G401.6 (cell line): Measurements from ENCODE around the gene ATP2B1.

Experiments
- FAIRE-seq: peaks from 2 replicates; lab custom pipeline; 2012; peaks lifted over from hg19 to GRCh38; lab: Jason Lieb, UNC

ATP2B1 gene

DNA sequence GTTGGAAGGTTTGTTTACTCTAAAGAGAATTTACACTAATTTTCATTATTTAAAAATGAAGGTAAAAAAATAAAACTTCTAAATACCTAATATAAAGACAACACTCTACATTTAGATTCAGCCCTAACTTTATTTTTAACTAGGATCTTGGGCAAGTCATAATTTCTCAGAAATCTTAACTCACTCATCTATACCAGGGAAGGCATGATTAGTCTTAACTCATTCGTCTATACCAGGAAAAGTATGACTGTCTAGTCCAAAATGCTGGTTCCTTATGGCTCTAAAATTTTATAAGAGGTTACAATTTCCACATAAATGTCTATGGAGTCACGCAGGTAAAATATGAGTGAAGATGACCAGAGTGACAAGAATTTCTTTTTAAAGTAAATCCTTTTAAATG, 130.1 kb downstream of the ATP2B1 start:
- no peak for FAIRE-seq

DNA sequence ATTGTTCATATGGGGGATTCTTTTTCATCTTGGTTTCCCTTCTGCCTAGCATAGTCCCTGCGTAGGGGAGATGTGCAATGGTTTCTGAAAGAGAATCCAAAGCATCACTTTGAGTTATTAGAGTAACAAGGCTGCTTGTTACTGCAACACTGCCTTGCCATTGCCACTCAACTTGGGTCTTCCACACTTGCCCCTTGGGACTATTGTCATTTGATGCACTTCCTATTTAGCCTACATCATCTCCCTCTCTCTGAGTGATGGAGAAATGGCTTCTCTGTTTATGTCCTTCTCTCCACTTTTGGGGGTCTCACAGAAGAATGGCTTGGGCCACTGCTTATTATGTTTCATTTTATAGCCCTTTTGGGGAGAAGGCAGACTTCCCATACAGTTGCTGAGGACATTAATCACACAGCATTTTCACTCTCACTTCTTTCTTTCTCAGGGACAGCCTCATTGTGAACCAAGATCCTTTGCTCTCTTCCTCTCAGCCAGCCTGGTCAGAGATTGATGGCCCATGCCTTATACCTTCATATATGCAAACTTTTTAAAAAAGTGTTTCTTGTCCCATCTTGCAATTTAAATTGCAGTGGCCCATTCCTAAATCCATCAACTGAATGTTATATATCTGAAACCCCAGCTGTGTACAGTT, 131.9 kb downstream of the ATP2B1 start:
- no peak for FAIRE-seq

DNA sequence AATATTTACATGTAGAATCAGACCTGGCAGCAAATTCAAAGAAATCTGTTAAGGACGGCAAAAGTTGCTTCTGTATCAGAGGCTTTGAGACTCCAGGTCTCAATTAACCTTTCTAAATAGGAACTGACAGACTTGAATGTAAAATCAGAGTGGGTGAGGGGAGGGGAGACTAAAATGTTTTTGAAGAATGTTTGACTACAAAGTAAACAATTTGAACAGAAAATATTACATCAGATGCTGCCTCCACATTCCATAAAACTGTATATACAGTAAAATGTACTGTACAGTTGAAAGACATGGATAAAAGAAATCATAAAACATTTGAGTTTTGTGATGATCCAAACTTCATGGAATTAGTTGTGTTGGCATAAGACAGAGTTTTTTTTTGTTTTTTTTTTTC, 133.3 kb downstream of the ATP2B1 start:
- FAIRE-seq: no peak

DNA sequence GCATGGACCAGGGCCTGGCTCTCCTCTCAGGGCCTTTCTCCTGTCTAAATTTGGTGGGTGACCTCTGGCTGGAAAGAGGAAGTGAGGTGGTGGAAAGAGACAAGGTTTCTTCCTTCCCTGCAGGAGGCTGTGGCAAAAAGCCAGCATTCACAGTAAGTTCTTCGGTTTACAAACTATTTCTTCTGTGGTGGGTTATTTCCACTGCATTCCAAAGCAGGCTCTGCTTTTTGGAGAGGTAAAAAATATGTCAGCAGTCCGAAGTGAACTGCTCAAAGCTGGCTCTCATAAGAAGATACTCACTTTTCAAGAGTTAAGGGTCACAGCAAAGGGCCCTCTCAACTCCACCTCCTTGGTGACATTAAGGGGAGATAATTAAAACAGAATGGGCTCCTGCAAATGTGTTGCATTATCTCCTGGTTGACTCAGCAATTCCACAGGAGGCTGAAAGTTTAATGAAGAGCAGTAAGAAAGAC, 133.9 kb downstream of the ATP2B1 start:
- no peak for FAIRE-seq

DNA sequence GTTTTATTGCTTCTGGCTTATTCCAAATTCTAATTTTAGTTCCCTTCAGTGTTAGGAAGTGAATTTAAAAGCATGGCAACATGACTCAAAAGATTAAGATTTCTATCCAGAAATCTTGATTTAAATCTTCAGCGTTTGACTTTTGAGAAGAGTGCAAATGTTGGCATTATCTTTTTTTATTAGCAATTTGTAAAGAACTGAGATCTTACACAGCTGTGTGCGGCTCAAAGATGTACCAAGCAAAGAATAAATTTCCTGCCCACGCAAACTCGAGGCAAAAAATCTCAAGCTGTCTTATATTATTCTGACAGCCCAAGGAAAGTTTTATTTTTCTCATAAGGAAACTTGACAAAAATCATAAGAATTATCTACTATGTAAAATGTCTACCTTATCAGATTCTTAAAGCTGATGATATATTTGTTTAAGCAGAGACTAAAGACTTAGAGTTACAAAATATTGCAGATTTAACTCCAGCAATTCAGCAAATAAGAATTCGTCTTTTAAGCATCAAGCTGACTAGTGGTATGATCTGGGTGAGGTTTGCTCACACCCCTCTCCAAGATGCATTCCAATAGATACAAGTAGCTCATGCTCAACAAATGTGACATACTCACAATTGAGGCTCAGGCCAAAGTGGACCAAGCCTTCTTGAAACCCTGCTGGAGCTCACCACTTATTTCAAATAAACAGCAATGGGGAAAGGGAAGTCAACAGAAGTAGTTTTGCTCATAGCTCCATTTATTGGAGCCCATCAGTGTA, 135.4 kb downstream of the ATP2B1 start:
- FAIRE-seq: no peak

DNA sequence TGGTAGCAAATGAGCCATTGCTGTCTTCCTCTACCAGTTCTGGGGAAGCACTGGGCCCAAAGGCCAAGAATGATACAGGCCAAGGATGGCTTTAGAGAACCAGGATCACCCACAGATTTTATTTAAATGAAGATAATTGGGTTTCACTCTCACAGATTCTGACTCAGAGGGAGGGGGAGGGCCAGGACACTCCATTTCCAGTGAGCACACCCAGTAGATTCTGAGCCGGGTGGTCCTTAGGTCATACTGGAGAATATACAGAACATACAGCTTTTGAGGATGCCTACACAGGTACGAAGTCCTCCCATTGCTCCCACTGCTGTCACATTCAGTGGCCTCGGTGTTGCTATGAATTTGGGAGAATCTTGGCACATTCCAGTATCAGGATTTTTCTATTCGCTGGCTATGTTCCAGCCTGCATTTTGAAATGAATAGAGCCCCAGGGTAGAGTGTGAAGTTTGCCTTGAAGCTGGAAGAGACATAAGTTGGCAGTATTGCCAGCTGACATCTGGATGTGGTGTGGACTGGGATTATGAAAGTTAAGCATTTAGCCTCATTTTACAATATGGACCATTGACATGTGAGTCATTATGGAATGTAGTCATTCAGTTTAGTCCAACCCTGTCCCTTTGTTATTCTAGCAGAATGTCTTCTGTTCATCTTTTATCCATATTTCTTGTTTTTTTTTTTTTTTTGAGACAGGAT, 137.0 kb downstream of the ATP2B1 start:
- no peak for FAIRE-seq

DNA sequence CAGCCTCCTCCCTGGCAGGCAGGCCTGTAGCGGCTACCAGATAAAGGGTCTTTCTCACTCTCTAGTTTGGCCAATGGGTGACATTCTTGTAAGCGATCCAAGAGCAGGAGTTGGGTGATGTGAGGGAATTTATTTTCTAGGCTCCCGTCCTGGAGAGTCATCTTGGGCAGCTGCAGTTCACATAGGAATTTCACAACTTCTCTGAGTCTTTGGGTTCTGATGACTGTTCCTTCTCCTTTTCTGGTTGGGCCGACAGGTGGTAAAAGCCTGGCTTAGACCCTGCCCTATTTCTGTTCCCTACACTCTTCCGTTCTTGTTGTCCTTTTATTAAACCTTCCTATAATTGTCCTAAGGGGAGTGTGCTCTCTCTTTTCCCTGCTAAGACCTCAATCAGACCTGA, 140.2 kb downstream of the ATP2B1 start:
- no peak for FAIRE-seq

DNA sequence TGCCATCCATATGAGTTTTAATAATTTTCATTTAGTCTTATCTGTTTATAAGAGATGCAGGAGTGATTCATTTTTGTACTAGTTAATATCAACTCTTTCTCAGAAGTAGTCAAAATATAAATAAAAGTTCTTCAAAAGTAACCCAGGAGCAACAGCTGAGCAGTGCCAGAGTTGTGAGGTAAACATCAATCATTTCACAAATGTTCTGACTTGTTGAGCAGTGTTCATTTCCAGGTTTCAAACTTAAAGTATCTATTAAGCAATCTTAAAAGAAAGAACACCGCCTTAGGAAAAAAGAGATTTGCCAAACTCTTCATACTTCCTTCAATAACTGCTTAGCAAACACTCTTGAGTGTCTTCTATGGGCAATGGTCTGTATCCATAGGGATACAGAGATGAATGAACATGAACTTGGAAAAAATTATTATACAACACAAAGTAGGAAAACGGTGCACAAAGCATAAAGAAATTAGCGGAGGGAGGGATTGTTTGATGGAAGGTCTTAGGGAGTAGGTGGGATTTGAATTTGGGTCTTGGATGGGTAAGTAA, 140.9 kb downstream of the ATP2B1 start:
- no peak for FAIRE-seq

DNA sequence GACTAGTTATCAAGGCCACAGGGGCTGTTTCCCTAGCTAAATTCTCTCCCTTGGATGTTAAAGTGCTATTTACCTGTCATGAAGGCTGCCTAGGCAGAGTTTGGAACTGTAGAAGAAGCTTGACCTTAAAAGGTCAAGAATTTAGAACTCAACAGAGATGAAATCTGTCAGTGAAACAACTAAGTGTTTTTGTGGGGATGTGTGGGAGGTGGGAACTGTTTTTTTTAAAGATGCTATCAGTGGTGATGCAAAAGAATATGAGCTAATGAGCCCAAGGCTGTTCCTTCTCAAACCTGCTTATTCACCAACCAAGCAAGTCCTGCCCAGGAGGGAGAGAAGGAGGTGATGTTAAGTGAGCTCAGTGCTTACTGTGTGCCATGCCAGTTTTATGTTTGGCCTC, 142.0 kb downstream of the ATP2B1 start:
- FAIRE-seq: no peak

DNA sequence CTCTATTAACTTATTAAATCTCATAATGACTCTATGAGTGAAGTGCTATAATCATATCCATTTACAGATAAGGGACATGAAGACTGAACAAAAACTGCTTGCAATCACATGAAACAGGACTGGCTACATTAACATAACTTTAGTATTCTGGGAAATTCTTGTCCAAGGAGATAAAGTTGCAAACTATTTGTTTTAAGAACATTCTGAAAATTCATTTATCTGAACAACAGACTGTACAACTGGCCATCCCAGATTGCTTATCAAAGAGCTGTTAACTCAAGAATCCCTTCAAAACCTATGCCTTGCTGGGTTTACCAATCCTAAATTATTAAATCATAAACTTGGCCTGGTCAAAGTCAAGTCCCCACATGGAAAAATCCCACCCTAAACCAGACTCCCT, 143.6 kb downstream of the ATP2B1 start:
- no peak for FAIRE-seq

DNA sequence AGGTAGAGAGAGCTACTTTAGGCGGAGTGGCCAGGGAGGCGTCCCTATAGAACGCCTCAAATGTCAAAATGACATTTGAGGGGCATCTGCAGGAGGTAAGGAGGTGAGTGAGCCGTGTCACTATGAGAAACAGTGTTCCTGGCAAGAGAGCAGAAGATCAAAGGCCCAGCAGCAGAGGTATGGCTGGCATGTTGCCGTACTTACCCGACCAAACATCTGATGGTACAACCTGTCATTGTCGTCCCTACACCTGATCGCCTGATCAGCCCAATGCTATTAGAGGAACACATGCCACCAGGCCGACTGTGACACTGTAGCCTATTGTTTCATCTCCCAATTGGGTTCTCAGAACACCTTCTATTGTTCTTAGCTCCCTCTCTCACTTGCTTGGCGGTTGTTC, 148.9 kb downstream of the ATP2B1 start:
- FAIRE-seq: no peak

DNA sequence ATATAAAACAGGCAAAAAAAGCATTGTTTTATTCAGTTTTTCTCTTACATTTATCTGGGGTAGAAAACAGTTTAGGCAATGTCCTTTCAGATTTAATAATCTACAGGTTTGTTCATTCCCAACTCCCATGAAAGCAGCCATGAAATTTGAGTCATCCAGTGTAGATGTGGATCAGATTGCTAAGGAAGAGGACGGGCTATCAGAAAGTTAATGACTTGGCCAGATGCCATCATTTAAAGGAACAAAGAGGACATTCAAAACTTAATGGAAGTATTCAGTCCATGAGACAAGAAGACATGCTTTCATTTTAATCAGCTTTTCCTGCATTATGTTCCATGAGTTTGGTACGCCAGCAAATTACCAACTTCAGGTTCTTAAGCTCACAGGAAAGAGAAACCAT, 151.7 kb downstream of the ATP2B1 start:
- FAIRE-seq: no peak

DNA sequence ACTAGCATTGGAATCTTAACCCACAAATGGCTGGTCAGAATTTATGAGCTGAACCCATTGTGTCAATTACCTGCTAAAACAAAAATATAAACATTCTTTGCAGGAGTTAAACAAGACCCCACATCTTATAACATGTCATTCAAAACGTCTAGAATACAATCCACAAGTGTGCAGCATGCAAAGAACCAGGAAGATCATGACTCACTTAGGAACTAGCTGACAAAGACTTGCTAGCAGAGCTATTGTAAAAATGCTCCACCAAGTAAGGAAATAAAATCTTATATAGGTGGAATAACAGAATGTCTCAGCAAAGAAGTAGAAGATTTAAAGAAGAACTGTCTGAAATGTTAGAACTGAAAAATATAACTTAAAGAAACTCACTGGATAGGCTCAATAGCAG, 156.3 kb downstream of the ATP2B1 start:
- FAIRE-seq: no peak

DNA sequence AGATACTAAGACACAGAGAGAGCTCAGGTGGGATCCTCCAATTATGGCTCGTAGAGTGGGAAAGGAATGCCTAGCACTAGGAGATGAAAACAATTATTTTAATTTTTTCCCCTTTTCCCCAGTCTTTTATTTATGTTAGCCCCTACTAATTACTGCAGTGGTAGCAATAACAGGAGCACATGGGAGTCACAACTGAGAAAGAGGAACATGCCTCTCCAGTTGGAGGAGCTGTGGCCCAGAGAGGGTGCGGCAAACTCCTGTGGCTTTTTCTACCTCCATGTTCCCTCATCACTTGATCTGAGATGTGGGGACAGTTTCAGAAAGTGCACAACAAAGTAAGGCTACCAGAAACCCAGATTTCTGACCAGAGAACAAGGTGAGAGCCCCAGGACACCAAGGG, 156.9 kb downstream of the ATP2B1 start:
- no peak for FAIRE-seq

DNA sequence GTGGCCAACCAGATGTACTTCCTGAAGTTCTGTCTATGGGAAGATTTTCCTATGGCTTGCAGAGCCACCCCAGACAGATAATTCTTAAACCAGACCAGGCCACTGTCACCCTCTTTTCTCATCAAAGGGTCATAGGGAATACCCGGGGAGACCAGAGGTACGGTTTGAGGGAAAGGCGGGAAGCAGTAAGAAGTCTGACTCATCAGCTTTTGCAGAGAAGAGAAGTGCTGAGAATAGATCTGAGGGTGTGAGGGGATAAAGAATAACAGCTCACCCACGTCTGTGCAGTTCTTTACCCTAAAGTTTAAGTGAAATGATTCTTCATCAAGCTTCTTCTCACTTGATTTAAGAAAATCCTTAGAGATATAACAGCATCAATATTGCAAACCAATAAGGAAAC, 161.5 kb downstream of the ATP2B1 start:
- no peak for FAIRE-seq

DNA sequence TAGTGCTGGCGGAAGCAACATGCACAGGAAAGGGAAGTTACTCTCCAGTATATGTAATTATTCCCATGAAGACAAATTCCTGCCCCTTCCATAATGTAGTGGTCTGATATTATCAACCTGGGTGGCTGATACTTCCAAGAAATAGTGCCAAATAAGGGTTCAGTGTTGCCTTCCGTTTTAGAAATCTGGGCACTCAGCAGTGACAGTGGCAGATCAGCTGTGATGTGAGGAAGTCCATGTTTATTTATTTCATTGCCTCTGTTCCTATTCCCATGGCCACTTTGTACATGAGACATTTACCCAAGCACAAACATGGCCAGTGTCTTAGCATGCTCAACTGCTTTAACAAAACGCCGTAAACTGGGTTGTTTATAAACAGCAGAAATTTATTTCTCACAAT, 162.5 kb downstream of the ATP2B1 start:
- no peak for FAIRE-seq

DNA sequence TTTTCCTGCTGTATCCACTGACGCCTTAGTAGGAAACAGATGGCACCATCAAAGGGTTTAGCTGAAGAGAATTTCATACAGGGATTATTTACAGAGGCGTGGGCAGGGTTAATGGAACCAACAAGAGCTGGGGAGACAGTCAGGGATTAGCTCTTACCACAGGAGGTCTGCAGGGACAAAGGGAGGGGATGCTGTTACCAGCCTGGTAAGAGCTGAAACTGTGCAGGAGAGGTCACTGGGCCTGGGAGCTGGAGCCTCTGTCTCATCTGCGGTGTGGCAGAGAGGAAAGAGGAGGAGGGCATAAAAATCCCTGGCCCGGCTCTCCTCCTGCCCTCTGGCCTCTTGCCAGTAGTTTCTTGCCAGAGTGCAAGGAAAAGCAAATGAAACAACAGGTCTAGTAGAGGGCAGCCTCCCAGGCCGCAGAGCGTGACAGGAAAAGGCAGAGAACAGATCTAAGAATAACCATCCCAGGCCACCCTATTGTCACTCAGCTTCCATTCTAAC, 163.9 kb downstream of the ATP2B1 start:
- no peak for FAIRE-seq

DNA sequence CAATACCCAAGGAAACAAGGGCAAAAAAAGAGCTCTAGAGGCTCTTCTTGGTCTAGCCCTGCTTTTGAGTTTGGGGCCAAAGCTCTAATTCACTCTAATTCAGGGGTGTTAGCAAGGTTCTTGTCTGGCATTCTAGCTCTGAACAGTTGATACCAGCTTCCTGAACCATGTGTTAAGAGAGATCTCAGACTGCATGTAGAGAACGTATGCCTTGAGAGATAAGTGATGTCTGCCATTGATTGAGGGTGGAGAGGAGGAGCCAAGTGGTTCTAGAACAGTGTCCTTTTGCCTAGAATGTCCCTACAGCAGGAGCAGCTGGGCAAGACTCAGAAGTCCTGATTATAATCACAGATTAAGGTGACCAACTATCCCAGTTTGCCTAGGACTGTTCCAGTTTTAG, 164.6 kb downstream of the ATP2B1 start:
- FAIRE-seq: no peak

DNA sequence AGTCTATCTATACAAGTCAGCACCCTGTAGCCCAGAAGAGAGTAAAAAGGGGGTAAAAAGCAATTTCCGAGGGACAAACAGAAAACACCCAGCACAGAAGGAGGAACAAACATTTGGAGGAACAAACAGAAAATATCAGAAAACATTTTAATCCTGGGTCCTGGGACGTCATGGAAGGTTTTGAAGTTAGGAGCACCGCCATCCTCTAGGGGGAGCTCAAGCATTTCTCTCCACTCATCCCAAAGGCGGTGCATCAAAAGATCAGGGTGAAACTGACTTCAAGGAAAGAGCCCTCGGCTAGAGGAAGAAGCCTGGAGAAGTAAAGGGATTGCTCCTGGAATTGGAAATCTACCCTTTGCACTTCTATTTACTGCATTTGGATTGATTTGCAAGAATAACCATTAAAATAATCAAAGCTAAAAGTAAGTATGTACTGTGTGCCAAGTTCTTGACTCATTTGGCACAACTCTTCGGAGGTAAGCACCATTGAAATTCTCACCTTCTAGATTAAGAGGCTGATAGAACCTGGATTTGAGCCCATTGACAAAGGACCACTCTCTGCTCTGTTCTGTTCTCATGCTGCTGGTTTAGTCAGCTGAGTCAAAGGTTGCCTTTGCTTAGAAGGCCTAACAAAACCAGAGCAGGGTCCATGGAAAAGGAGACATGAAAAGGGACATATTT, 165.6 kb downstream of the ATP2B1 start:
- FAIRE-seq: peak; percentile 61

DNA sequence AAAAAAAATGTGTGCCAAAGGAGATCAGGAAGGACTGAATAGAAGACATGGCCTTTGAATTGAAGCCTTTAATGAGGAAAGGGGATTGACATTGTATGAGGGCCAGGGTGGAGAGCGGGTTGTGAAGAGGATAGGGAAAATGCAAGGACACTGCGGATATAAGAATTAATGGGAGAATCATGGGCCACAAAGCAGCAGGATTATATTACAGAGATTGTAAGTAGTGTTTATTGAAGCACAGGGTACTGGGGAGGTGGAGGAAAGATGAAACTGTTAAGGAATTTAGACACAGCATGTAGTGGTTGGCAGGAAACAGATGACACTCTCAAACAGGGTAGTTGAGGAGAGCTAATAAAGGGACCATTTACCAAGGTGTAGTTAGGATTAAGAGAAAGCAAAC, 166.4 kb downstream of the ATP2B1 start:
- no peak for FAIRE-seq

DNA sequence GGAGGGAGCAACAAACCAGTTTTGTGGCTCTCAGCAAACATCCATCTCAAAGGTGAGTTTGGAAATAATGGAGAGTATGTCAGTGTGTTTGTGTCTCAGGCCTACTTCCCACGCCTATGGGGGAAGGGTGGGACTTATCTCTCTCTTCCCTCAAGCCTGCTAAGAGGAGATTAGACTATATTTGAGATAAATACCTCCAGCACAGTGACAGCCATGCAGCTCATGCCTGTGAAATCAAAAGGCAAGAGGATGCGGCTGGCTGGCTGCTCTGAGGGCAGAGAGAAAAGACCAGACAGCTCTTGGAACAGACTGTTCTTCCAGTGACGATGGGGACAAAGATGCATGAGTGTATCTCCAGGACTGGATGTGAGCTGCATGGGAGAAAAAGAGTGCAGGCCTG, 168.1 kb downstream of the ATP2B1 start:
- no peak for FAIRE-seq
